ENCODE measurements around the gene APCDD1L. TPM values are rescaled to one million over a fixed set of nuclear protein-coding genes. Genes with fewer than 3 reads are reported as not detected.

Gene APCDD1L
- total RNA-seq, 1 donor from 2014 or later: 0.86 TPM

DNA sequence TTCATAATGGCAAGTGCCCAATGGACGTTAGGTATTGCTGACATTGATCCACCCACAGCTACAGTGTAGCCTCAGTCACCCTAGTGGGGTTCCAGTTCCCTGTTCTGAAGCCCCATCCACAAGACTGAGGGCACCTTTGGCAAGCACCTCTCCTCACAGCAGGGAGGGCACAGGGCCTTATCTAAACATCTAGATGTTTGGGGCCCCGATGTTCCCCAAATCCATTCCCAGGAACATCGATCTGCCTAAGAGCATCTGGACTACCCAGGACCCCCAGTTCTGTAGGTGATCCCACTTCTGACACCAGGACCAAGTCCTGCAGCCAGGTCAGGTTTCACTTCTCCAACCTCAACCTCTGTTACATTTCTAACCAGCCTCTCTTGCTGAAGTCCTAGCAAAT lies 10.6 kb downstream of the APCDD1L start:
- DNase-seq (ENCODE audit: low read depth): no peak
- no peak overlapping the region for H3K4me3 ChIP-seq (ENCODE audit: low read depth, low read length)
- TF ChIP-seq, protein P1, sequence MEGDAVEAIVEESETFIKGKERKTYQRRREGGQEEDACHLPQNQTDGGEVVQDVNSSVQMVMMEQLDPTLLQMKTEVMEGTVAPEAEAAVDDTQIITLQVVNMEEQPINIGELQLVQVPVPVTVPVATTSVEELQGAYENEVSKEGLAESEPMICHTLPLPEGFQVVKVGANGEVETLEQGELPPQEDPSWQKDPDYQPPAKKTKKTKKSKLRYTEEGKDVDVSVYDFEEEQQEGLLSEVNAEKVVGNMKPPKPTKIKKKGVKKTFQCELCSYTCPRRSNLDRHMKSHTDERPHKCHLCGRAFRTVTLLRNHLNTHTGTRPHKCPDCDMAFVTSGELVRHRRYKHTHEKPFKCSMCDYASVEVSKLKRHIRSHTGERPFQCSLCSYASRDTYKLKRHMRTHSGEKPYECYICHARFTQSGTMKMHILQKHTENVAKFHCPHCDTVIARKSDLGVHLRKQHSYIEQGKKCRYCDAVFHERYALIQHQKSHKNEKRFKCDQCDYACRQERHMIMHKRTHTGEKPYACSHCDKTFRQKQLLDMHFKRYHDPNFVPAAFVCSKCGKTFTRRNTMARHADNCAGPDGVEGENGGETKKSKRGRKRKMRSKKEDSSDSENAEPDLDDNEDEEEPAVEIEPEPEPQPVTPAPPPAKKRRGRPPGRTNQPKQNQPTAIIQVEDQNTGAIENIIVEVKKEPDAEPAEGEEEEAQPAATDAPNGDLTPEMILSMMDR (conservative IDR thresholded peaks at IDR 0.05; ENCODE audit: low read depth, low read length): no peak

DNA sequence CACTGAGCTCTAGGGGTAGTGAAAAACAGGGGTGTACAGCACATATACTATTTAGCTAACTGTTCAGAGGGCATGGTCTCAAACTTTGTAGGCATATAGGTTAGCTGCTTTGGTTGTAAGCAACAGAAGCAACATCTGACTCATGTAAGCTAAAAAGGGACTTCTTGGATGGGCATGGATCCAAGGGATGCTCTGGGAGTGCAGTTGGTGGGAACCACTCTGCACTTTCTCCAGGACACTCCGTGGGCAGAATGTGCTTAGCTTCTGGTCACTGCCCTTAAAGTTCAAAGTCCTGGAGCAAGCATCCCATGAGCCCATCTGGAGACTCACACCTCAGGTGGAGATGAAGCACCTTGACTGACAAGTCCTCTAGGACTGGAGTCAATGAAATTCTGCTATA lies 11.5 kb downstream of the APCDD1L start:
- no peak overlapping the region for H3K4me3 ChIP-seq (ENCODE audit: low read depth, low read length)
- no peak for DNase-seq (ENCODE audit: low read depth)
- TF ChIP-seq, protein P1 (conservative IDR thresholded peaks at IDR 0.05; ENCODE audit: low read depth, low read length): no peak

- no peak for DNase-seq (ENCODE audit: low read depth)
- no peak overlapping the region for H3K4me3 ChIP-seq (ENCODE audit: low read depth, low read length)
- TF ChIP-seq, protein P1 (conservative IDR thresholded peaks at IDR 0.05; ENCODE audit: low read depth, low read length): no peak
Observed at GRCh38 chr20:58500256-58500655, 14.9 kb downstream of the APCDD1L start.

GRCh38 chr20:58498470-58499068 lies 16.6 kb downstream of the APCDD1L start:
- TF ChIP-seq, protein P1 (conservative IDR thresholded peaks at IDR 0.05; ENCODE audit: low read depth, low read length): no peak
- no peak overlapping the region for H3K4me3 ChIP-seq (ENCODE audit: low read depth, low read length)
- no peak for DNase-seq (ENCODE audit: low read depth)

GRCh38 chr20:58497724-58498469 lies 17.3 kb downstream of the APCDD1L start:
- no peak for DNase-seq (ENCODE audit: low read depth)
- no peak overlapping the region for H3K4me3 ChIP-seq (ENCODE audit: low read depth, low read length)
- TF ChIP-seq, protein P1 (conservative IDR thresholded peaks at IDR 0.05; ENCODE audit: low read depth, low read length): no peak

DNA sequence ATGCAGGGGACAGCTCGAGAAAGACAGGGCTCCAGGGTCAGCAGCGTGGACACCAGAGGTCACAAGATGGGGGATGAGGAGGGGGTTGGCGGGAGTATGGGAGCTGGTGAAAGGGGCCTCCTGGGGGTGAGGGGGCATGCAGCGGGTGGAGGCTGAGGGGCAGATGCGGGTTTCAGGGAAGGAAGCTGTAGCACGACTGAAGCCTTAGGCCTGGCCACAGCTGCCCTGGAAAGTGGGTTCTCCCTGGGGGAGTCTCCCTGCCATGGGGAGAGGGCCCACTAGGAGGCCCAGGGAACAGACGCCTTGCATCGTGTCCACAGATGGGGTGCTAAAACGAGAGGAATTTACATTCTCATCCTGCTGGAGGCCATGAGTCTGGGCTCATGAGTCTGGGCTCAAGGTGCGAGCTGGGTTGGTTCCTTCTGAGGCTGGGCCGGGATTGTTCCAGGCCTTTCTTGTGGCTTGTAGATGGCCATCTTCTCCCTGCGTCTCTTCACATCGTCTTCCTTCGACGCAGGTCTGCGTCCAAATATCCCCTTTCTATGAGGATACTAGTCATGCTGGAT lies 18.0 kb downstream of the APCDD1L start:
- no peak overlapping the region for H3K4me3 ChIP-seq (ENCODE audit: low read depth, low read length)
- no peak for DNase-seq (ENCODE audit: low read depth)
- TF ChIP-seq, protein P1 (conservative IDR thresholded peaks at IDR 0.05; ENCODE audit: low read depth, low read length): no peak
